ENCODE results near the gene PRSS12. TPM values are rescaled to one million over a fixed set of nuclear protein-coding genes. Genes with fewer than 3 reads are reported as not detected.

PRSS12 gene

DNA sequence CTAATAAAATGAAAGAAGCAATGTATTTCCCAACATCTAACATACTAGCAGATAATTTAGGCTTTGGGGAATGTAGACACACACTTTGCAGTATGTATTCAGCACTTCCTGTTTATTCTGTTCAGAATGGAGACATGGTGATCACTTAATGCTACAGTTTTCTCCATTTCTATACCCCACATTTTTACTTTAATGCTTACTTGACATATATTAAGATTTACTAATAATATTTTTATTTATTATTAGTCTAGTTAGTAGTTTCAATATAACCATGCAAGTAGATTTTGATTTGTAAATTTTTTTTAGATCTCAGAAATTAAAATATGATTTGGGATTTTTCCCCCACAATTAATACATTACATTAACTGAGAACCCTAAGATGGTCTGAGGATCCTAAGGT is 98.4 kb downstream of the PRSS12 start:
- Histone ChIP-seq H3K4me3 (ENCODE audit: low read length) (no peak overlapping the region), H3K9ac (ENCODE audit: low read length) (no peak overlapping the region), H3K27ac (ENCODE audit: low read depth, low read length) (no peak overlapping the region), H2AK5ac (ENCODE audit: low read length) (no peak overlapping the region), H2BK15ac (replicated peaks; ENCODE audit: low read depth) (no peak overlapping the region), H4K8ac (ENCODE audit: low read depth, low read length) (no peak overlapping the region), H3K27me3 (ENCODE audit: insufficient read depth, low read length, poor library complexity) (no peaks in the 10 kb centered on the region), H3K79me1 (ENCODE audit: low read length) (no peaks in the 10 kb centered on the region), H2BK120ac (ENCODE audit: low read depth, low read length) (no peak overlapping the region), H3K4me1 (ENCODE audit: control insufficient read depth, low read depth, low read length) (no peaks in the 10 kb centered on the region), H3K23ac (ENCODE audit: low read length) (no peak overlapping the region), H3K79me2 (ENCODE audit: control insufficient read depth, insufficient read depth, low read length) (no peaks in the 10 kb centered on the region), H4K5ac (ENCODE audit: low read length) (no peak overlapping the region), H3K36me3 (ENCODE audit: control insufficient read depth, insufficient read depth, low read length) (no peaks in the 10 kb centered on the region), H3K18ac (ENCODE audit: low read length) (no peak overlapping the region), H3K4me2 (ENCODE audit: low read length) (no peak overlapping the region), H3K4ac (ENCODE audit: low read depth, low read length) (no peak overlapping the region), H2BK5ac (ENCODE audit: low read length) (no peak overlapping the region), H3K56ac (ENCODE audit: low read length) (no peak overlapping the region)
- no peak for DNase-seq

GRCh38 chr4:118249890-118250289 is 102.9 kb downstream of the PRSS12 start:
- Histone ChIP-seq H3K4me1 (ENCODE audit: control insufficient read depth, low read depth, low read length) (no peaks in the 10 kb centered on the region), H3K56ac (ENCODE audit: low read length) (no peak overlapping the region), H3K4ac (ENCODE audit: low read depth, low read length) (no peak overlapping the region), H4K8ac (ENCODE audit: low read depth, low read length) (no peak overlapping the region), H3K4me3 (ENCODE audit: low read length) (no peak overlapping the region), H3K27ac (ENCODE audit: low read depth, low read length) (no peak overlapping the region), H3K27me3 (ENCODE audit: insufficient read depth, low read length, poor library complexity) (no peaks in the 10 kb centered on the region), H4K5ac (ENCODE audit: low read length) (no peak overlapping the region), H3K79me2 (ENCODE audit: control insufficient read depth, insufficient read depth, low read length) (no peaks in the 10 kb centered on the region), H2BK120ac (ENCODE audit: low read depth, low read length) (no peak overlapping the region), H3K9ac (ENCODE audit: low read length) (no peak overlapping the region), H2BK15ac (replicated peaks; ENCODE audit: low read depth) (no peak overlapping the region), H2AK5ac (ENCODE audit: low read length) (no peak overlapping the region), H3K79me1 (ENCODE audit: low read length) (no peaks in the 10 kb centered on the region), H3K36me3 (ENCODE audit: control insufficient read depth, insufficient read depth, low read length) (no peaks in the 10 kb centered on the region), H3K18ac (ENCODE audit: low read length) (no peak overlapping the region), H3K23ac (ENCODE audit: low read length) (no peak overlapping the region), H2BK5ac (ENCODE audit: low read length) (no peak overlapping the region), H3K4me2 (ENCODE audit: low read length) (no peak overlapping the region)
- no CpG with 5 or more reads among the region's 3 CpGs for WGBS (ENCODE audit: extremely low coverage, insufficient coverage, low lambda C conversion rate)
- no peak for DNase-seq

- Histone ChIP-seq H2AK5ac (ENCODE audit: low read length) (no peak overlapping the region), H2BK120ac (ENCODE audit: low read depth, low read length) (no peak overlapping the region), H3K4me2 (ENCODE audit: low read length) (no peak overlapping the region), H4K5ac (ENCODE audit: low read length) (no peak overlapping the region), H3K36me3 (ENCODE audit: control insufficient read depth, insufficient read depth, low read length) (no peaks in the 10 kb centered on the region), H4K8ac (ENCODE audit: low read depth, low read length) (no peak overlapping the region), H3K27ac (ENCODE audit: low read depth, low read length) (no peak overlapping the region), H3K79me2 (ENCODE audit: control insufficient read depth, insufficient read depth, low read length) (no peaks in the 10 kb centered on the region), H2BK5ac (ENCODE audit: low read length) (no peak overlapping the region), H3K4me1 (ENCODE audit: control insufficient read depth, low read depth, low read length) (no peaks in the 10 kb centered on the region), H3K9ac (ENCODE audit: low read length) (no peak overlapping the region), H3K56ac (ENCODE audit: low read length) (no peak overlapping the region), H3K4me3 (ENCODE audit: low read length) (no peak overlapping the region), H3K27me3 (ENCODE audit: insufficient read depth, low read length, poor library complexity) (no peaks in the 10 kb centered on the region), H3K23ac (ENCODE audit: low read length) (no peak overlapping the region), H3K18ac (ENCODE audit: low read length) (no peak overlapping the region), H3K4ac (ENCODE audit: low read depth, low read length) (no peak overlapping the region), H3K79me1 (ENCODE audit: low read length) (no peaks in the 10 kb centered on the region), H2BK15ac (replicated peaks; ENCODE audit: low read depth) (no peak overlapping the region)
- no peak for DNase-seq
- whole genome bisulfite sequencing (ENCODE audit: extremely low coverage, insufficient coverage, low lambda C conversion rate), result no CpG with 5 or more reads among the region's 2 CpGs
Observed at GRCh38 chr4:118237531-118237930, 115.3 kb downstream of the PRSS12 start.

- no peak overlapping the region for H2BK120ac ChIP-seq (ENCODE audit: low read depth, low read length)
- no peak overlapping the region for H2AK5ac ChIP-seq (ENCODE audit: low read length)
- H3K18ac ChIP-seq (ENCODE audit: low read length), result no peak overlapping the region
- no peak overlapping the region for H4K8ac ChIP-seq (ENCODE audit: low read depth, low read length)
- H3K56ac ChIP-seq (ENCODE audit: low read length), result no peak overlapping the region
- no peaks in the 10 kb centered on the region for H3K79me1 ChIP-seq (ENCODE audit: low read length)
- no peak overlapping the region for H3K23ac ChIP-seq (ENCODE audit: low read length)
- no CpG with 5 or more reads among the region's 1 CpG for WGBS (ENCODE audit: extremely low coverage, insufficient coverage, low lambda C conversion rate)
- H2BK5ac ChIP-seq (ENCODE audit: low read length), result no peak overlapping the region
- H3K27me3 ChIP-seq (ENCODE audit: insufficient read depth, low read length, poor library complexity), result no peaks in the 10 kb centered on the region
- H3K4me3 ChIP-seq (ENCODE audit: low read length), result no peak overlapping the region
- no peak overlapping the region for H3K4me2 ChIP-seq (ENCODE audit: low read length)
- no peak for DNase-seq
- H3K9ac ChIP-seq (ENCODE audit: low read length), result no peak overlapping the region
- no peaks in the 10 kb centered on the region for H3K79me2 ChIP-seq (ENCODE audit: control insufficient read depth, insufficient read depth, low read length)
- H3K4me1 ChIP-seq (ENCODE audit: control insufficient read depth, low read depth, low read length), result no peaks in the 10 kb centered on the region
- no peak overlapping the region for H2BK15ac ChIP-seq (replicated peaks; ENCODE audit: low read depth)
- H3K27ac ChIP-seq (ENCODE audit: low read depth, low read length), result no peak overlapping the region
- H4K5ac ChIP-seq (ENCODE audit: low read length), result no peak overlapping the region
- no peak overlapping the region for H3K4ac ChIP-seq (ENCODE audit: low read depth, low read length)
- H3K36me3 ChIP-seq (ENCODE audit: control insufficient read depth, insufficient read depth, low read length), result no peaks in the 10 kb centered on the region
Observed at GRCh38 chr4:118235566-118236120, 117.2 kb downstream of the PRSS12 start.

Small RNA genes within 50 kb of the gene (small RNA-seq; reads per million reads assigned to genes)
- gene SNORA24 (ENCODE audit: insufficient read depth), result not detected
